GM10248 (cell line): ENCODE measurements around the gene CACNA1I.
"Not testable (repeated sequence)": the region's sequence is repeated elsewhere in the genome, so short reads cannot be mapped to it uniquely, and the experiment has no call there.

Source experiments
- CTCF ChIA-PET: fragments of 300-600 bp; sonication (Branson Sonifier 250); formaldehyde crosslinking; extraction: SDS; loops from one replicate; lab custom pipeline; 2021; ENCODE audit warnings: antibody characterized with exemption; lab: Yijun Ruan, JAX
- POLR2A ChIA-PET: fragments of 350-650 bp; sonication (Branson Sonifier 250); formaldehyde crosslinking; extraction: SDS; loops from one replicate; lab custom pipeline; 2020; ENCODE audit warnings: antibody characterized with exemption; lab: Yijun Ruan, JAX
- DNase-seq: peaks from one replicate; pipeline ENCODE4 v3.0.0; 2012; ENCODE audit errors: extremely low spot score
- CTCF ChIP-seq: IDR thresholded peaks from 2 replicates; pipeline ENCODE4 v1.5.1; 2012; ENCODE audit warnings: mild to moderate bottlenecking, low read depth; ENCODE audit errors: extremely low read depth, missing control alignments, control extremely low read depth

CACNA1I gene

DNA sequence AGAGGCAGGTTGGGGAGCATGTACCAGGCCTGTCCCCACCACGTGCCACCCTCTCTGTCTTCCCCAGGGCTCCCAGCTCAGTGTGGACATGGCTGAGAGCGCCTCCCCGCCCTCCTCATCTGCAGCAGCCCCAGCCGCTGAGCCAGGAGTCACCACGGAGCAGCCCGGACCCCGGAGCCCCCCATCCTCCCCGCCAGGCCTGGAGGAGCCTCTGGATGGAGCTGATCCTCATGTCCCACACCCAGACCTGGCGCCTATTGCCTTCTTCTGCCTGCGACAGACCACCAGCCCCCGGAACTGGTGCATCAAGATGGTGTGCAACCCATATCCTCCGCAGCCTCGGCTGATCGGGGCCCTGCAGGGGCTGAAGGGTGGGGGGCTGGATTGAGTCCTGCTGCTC lies at the start of gene CACNA1I:
Gene CACNA1I, plus strand, starts transcription at position 89 of the 400 bp plus-strand sequence. Its CDS starts 0 bp downstream, at position 89.
- no peak for DNase-seq
- ChIA-PET POLR2A (no interaction called here), CTCF (interaction anchor here (2.3 kb wide), 1 partner anchor 454 kb away, joined by 8 read pairs; no protein-coding TSS in a partner anchor)
- no peak for TF ChIP-seq CTCF

DNA sequence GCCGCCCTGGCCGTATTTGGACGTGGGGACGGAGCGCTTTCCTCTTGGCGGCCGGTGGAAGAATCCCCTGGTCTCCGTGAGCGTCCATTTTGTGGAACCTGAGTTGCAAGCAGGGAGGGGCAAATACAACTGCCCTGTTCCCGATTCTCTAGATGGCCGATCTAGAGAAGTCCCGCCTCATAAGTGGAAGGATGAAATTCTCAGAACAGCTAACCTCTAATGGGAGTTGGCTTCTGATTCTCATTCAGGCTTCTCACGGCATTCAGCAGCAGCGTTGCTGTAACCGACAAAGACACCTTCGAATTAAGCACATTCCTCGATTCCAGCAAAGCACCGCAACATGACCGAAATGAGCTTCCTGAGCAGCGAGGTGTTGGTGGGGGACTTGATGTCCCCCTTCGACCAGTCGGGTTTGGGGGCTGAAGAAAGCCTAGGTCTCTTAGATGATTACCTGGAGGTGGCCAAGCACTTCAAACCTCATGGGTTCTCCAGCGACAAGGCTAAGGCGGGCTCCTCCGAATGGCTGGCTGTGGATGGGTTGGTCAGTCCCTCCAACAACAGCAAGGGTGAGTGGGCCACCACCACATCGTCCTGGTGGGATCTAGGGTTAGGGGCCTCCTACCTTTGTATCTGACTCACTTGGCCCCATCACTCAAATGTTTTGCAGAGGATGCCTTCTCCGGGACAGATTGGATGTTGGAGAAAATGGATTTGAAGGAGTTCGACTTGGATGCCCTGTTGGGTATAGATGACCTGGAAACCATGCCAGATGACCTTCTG lies 49.3 kb upstream of the CACNA1I start:
- DNase-seq: not testable (repeated sequence)
- ChIA-PET CTCF (interaction anchor here (1.4 to 2.2 kb wide), 3 partner anchors 9 to 25 kb away, joined by 4 to 24 read pairs (median 5); partner anchors contain the start of gene MIEF1), POLR2A (interaction anchor here (0.6 to 2.2 kb wide), 7 partner anchors 8 to 523 kb away, joined by 3 to 16 read pairs (median 5); partner anchors contain the start of genes MIEF1 and RPS19BP1)

DNA sequence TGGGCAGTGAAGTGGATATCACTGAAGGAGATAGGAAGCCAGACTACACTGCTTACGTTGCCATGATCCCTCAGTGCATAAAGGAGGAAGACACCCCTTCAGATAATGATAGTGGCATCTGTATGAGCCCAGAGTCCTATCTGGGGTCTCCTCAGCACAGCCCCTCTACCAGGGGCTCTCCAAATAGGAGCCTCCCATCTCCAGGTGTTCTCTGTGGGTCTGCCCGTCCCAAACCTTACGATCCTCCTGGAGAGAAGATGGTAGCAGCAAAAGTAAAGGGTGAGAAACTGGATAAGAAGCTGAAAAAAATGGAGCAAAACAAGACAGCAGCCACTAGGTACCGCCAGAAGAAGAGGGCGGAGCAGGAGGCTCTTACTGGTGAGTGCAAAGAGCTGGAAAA lies 48.5 kb upstream of the CACNA1I start:
- ChIA-PET POLR2A (interaction anchor here (0.6 to 1.8 kb wide), 9 partner anchors 9 to 522 kb away, joined by 3 to 14 read pairs (median 4); partner anchors contain the start of genes RPL3 and RPS19BP1), CTCF (interaction anchor here (1.1 to 1.4 kb wide), 4 partner anchors 25 to 514 kb away, joined by 3 to 5 read pairs (median 4); no protein-coding TSS in a partner anchor)

GRCh38 chr22:39522567-39523300 lies 47.8 kb upstream of the CACNA1I start:
- DNase-seq: no peak
- no peak for TF ChIP-seq CTCF
- ChIA-PET POLR2A (interaction anchor here (0.6 to 1.8 kb wide), 12 partner anchors 10 to 1372 kb away, joined by 3 to 14 read pairs (median 4); partner anchors contain the start of genes RPL3 and RPS19BP1), CTCF (interaction anchor here (1.1 to 1.4 kb wide), 4 partner anchors 26 to 513 kb away, joined by 3 to 5 read pairs (median 4); no protein-coding TSS in a partner anchor)

More for the DNA sequence above, 48.5 kb upstream of the CACNA1I start:
- DNase-seq: not testable (repeated sequence)

- DNase-seq: no peak
- no peak for TF ChIP-seq CTCF
- CTCF ChIA-PET: interaction anchor here (1.0 to 2.0 kb wide), 7 partner anchors 10 to 523 kb away, joined by 3 to 7 read pairs (median 6); no protein-coding TSS in a partner anchor
- POLR2A ChIA-PET: interaction anchor here (0.6 to 1.7 kb wide), 7 partner anchors 28 to 823 kb away, joined by 3 to 5 read pairs (median 4); partner anchors contain the start of gene TAB1
Observed at GRCh38 chr22:39524089-39524752, 46.3 kb upstream of the CACNA1I start.

DNA sequence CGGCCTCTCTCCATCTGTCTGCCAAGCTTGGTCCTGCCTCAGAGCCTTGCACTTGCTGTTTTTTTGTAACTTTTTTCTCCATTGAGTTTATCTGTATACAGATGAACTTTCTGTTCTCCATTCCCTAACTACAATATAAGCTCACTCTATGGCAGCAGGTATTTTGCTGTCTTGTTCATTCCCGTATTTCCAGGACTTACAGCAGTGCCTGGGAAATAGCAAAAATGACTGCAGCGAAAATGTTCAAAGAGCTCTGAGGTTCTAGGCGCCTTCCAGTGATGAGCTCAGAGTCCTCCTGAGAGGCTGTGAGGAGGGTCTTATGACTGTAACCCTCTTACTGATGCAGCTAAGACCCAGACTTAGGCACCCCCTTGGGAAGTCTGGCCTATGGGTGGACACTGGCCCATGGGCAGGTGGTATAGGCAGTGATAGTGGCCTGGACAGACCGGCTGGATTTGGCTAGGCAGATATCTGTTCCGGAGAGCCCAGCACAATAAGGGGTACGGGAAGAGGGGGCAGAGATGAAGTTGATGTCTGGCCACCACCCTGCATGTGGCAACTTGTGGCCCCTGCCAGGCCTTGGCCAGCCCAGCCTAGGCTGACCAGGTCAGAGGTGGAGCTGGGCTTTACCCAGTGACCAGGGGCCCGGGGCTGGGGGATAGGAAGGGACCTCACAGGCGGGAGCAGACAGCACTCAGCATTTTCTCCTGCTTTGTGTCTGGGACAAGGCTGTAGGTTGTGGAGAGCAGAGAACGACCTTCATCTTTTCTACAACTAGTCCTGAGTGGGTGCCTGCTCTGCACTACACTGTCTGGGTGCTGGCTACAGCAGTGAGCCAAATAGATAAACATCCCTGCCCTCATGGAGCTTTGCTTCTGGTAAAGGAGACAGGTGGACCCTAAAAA lies 45.5 kb upstream of the CACNA1I start:
- no peak for DNase-seq
- CTCF ChIA-PET: interaction anchor here (0.6 to 2.0 kb wide), 9 partner anchors 9 to 522 kb away, joined by 3 to 7 read pairs (median 4); no protein-coding TSS in a partner anchor
- POLR2A ChIA-PET: interaction anchor here (0.6 to 1.7 kb wide), 8 partner anchors 11 to 519 kb away, joined by 3 to 5 read pairs (median 3); partner anchors contain the start of gene TAB1
- no peak for TF ChIP-seq CTCF
